Dendritic cell treated with granulocyte-macrophage colony-stimulating factor and Interleukin-4, amounts not matched to agents 40 ng/mL and 50 ng/mL, for 4 days (primary cell): ENCODE measurements around the gene RTP2.

ENCODE experiments used
- H3K27ac Mint-ChIP-seq: one replicate; pipeline ENCODE4 v1.8.0; 2022; ENCODE audit warnings: mild to moderate bottlenecking, mixed read lengths
- H3K27me3 Mint-ChIP-seq: one replicate; pipeline ENCODE4 v1.8.0; 2022; ENCODE audit warnings: mild to moderate bottlenecking, mixed read lengths
- H3K36me3 Mint-ChIP-seq: one replicate; pipeline ENCODE4 v1.8.0; 2022; ENCODE audit warnings: low read depth, mixed read lengths
- H3K4me1 Mint-ChIP-seq: one replicate; pipeline ENCODE4 v1.8.0; 2022; ENCODE audit warnings: low read depth, mixed read lengths
- H3K4me3 Mint-ChIP-seq: one replicate; pipeline ENCODE4 v1.8.0; 2022; ENCODE audit warnings: mild to moderate bottlenecking, moderate library complexity, mixed read lengths
- H3K9me3 Mint-ChIP-seq: one replicate; pipeline ENCODE4 v1.8.0; 2022; ENCODE audit warnings: mixed read lengths
- intact Hi-C: fragments of 100-400 bp; cut with micrococcal nuclease; formaldehyde crosslinking; loops from one replicate; pipeline ENCODE4 v1.15.0; 2022

Gene RTP2

DNA sequence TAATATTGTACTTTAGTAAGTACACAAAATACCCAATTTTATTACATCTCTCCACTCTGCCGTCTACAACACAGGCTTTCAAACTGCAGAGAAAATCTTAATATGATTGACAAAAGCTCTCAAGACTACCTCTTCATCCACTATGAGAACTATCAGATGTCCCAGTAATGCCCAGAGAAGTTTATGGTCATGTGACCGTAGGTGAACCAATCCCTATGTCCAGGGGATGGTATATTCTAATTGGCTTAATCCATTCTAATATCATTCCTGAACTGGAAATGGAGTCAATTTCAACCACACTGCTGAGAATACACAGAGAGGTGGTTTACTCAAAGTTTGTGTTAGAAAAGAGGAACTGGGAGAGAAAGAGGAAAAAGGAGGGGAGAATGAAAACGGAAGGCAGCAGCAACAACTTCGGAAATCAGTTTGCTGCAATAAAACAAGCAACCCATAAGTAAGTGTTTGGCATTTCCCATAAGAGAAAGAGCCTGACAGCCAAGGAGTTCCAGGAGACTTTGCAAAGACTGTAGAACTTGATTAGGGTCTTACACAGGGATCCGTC, 39.4 kb downstream of the RTP2 start:
- no peak overlapping the region for H3K27ac Mint-ChIP-seq
- H3K36me3 Mint-ChIP-seq: no peaks in the 10 kb centered on the region
- peaks cover 9% of the 10 kb centered on the region for H3K9me3 Mint-ChIP-seq
- peaks cover 7% of the 10 kb centered on the region for H3K27me3 Mint-ChIP-seq
- H3K4me3 Mint-ChIP-seq: no peak overlapping the region
- intact Hi-C loops: no loop called here
- peaks cover 8% of the 10 kb centered on the region for H3K4me1 Mint-ChIP-seq

DNA sequence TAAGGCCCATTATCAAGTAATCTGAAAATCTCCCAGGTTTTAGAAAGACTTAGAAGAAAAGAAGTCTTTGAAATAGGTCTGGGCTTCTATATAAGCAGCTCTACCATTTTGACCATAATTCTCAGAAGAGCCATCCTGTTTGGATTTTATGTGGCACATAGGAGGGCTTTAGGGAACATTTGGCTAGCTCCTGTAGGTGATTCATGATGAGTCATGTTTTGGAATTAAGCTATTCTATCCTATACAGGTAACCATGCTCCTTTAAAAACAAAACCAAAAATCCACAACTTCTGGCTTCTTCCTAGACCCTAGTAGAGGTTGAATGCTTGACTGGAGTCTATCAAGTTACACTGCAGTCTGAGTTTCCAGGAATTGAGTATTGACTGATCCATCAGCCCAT, 41.1 kb downstream of the RTP2 start:
- Mint-ChIP-seq H3K27ac (no peak overlapping the region), H3K4me3 (no peak overlapping the region), H3K27me3 (peaks cover 4% of the 10 kb centered on the region), H3K36me3 (no peaks in the 10 kb centered on the region), H3K4me1 (peaks cover 8% of the 10 kb centered on the region), H3K9me3 (peaks cover 9% of the 10 kb centered on the region)
- intact Hi-C loops: no loop called here

DNA sequence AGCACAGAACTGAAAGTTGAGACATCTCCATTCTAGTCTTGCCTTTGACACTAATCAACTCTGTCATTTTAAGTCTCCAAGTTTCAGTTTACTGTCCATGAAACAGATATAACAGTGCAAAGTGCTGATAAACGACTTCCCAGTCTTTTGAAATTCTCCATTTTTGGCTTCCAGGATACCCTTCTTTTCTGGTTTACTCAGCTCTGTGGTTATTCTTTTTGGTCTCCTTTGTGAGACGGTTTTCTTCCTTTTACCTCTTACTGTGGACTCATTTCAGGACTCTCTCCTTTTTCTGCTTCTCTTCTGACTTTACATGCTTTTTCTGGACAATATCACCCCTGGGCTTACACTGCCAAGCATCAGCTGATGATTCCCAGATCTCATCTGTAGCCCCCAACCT, 51.1 kb downstream of the RTP2 start:
- Mint-ChIP-seq H3K9me3 (peaks cover 6% of the 10 kb centered on the region), H3K4me3 (no peak overlapping the region), H3K4me1 (no peaks in the 10 kb centered on the region), H3K27ac (no peak overlapping the region), H3K36me3 (no peaks in the 10 kb centered on the region), H3K27me3 (peaks cover 32% of the 10 kb centered on the region)
- intact Hi-C loops: no loop called here
